CD4-positive, alpha-beta T cell (primary cell): ENCODE measurements around the gene MCF2L2. TPM values are rescaled to one million over a fixed set of nuclear protein-coding genes. Genes with fewer than 3 reads are reported as not detected.

ENCODE experiments used
- ATAC-seq: fragments of 200-7000 bp; cut with Tn5 transposase; one replicate; pipeline ENCODE4 v1.10.0; 2022; ENCODE audit warnings: mild to moderate bottlenecking; ENCODE audit not compliant: poor library complexity
- CTCF ChIA-PET: fragments of 350-600 bp; sonication (Branson Sonifier 250); formaldehyde crosslinking; loops from one replicate; lab custom pipeline; 2021; ENCODE audit warnings: antibody characterized with exemption, inconsistent platforms; lab: Charles Lee
- POLR2A ChIA-PET: fragments of 350-600 bp; sonication (Branson Sonifier 250); formaldehyde crosslinking; loops from one replicate; lab custom pipeline; 2021; ENCODE audit warnings: antibody characterized with exemption, inconsistent platforms; lab: Charles Lee
- DNase-seq, 14 experiments: peaks; one replicate each; pipeline ENCODE4 v3.0.0-alpha.2; 2013 to 2020; ENCODE audit warnings: mixed read lengths in 2 of 14
- H3K27ac ChIP-seq, 2 donors: one replicate each; pipeline versions ENCODE4 v1.5.1 to v1.7.0; 2013; ENCODE audit warnings: low read length in 2 of 2, low read depth in 1 of 2, mild to moderate bottlenecking in 1 of 2
- H3K27me3 ChIP-seq, 2 experiments: 1 replicate in 1 of 2; 2 replicates in 1 of 2; pipeline versions ENCODE4 v1.6.1 to v1.7.0; 2013; ENCODE audit warnings: low read length in 2 of 2, control low read depth in 1 of 2, mild to moderate bottlenecking in 1 of 2, moderate library complexity in 1 of 2; ENCODE audit not compliant: insufficient read depth in 2 of 2, control insufficient read depth in 1 of 2
- H3K36me3 ChIP-seq: one replicate; pipeline ENCODE4 v1.6.1; 2013; ENCODE audit warnings: low read length, control low read depth; ENCODE audit not compliant: insufficient read depth
- H3K4me1 ChIP-seq: one replicate; pipeline ENCODE4 v1.6.1; 2013; ENCODE audit warnings: low read length, control low read depth; ENCODE audit not compliant: insufficient read depth
- H3K4me3 ChIP-seq: one replicate; pipeline ENCODE4 v1.5.1; 2013; ENCODE audit warnings: mild to moderate bottlenecking, low read length, moderate library complexity
- H3K9me3 ChIP-seq, 2 experiments: 1 replicate in 1 of 2; 2 replicates in 1 of 2; pipeline versions ENCODE4 v1.6.1 to v1.7.0; 2013; ENCODE audit warnings: low read length in 2 of 2, mild to moderate bottlenecking in 2 of 2, control low read depth in 1 of 2, moderate library complexity in 1 of 2; ENCODE audit not compliant: control insufficient read depth in 1 of 2, insufficient read depth in 1 of 2
- H3K27ac Mint-ChIP-seq: one replicate; pipeline ENCODE4 v1.8.0; 2020; ENCODE audit warnings: mixed read lengths
- H3K27me3 Mint-ChIP-seq: one replicate; pipeline ENCODE4 v1.8.0; 2021; ENCODE audit warnings: mixed read lengths
- H3K36me3 Mint-ChIP-seq: one replicate; pipeline ENCODE4 v1.8.0; 2021; ENCODE audit warnings: low read depth, mixed read lengths
- H3K4me1 Mint-ChIP-seq: one replicate; pipeline ENCODE4 v1.8.0; 2021; ENCODE audit warnings: low read depth, mixed read lengths
- H3K4me3 Mint-ChIP-seq: one replicate; pipeline ENCODE4 v1.8.0; 2020; ENCODE audit warnings: mild to moderate bottlenecking, mixed read lengths
- H3K9me3 Mint-ChIP-seq: one replicate; pipeline ENCODE4 v1.8.0; 2020; ENCODE audit warnings: mixed read lengths
- CTCF ChIP-seq: fragments of 200-600 bp; IDR thresholded peaks from one replicate; pipeline ENCODE4 v1.8.0; 2022; ENCODE audit warnings: antibody characterized with exemption, mild to moderate bottlenecking
- intact Hi-C, 2 experiments: fragments of 100-400 bp; cut with DNase I in 1 of 2; cut with micrococcal nuclease in 1 of 2; formaldehyde crosslinking; loops; one replicate each; pipeline versions ENCODE4 v1.15.1 to v1.9.0; 2023 to 2025; cut with DNase I, micrococcal nuclease
- total RNA-seq, 174 experiments: library from RNA in 2 of 174; stranded (reverse) in 2 of 174; gene quantifications; one replicate each; pipeline ENCODE4 v1.2.3 and lab custom pipeline; 2021 to 2026

Gene MCF2L2
- total RNA-seq, 2 experiments from 2014 or later: 3.8 to 4.1 TPM

DNA sequence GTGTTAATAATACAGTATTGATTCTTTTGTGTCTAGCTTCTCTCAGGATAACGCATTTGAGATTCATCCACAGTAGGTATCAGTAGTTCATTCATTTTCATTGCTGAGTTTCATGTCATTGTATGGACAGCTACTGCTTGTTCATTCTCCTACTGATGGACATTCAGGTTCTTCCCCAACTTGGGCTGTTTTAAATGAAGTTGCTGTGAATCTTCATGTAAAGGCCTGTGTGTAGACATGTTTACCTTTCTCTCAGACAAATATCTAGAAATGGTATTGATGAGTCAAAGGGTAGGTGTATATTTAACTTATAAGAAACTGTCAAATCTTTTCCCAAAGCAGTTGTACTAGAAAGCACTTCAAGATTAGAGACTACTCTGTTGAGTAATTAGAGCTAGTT, 26.7 kb downstream of the MCF2L2 start:
- CTCF ChIA-PET: no interaction called here
- H3K4me1 Mint-ChIP-seq: peaks cover 9% of the 10 kb centered on the region
- ATAC-seq (no peak), DNase-seq (no peak)
- TF ChIP-seq CTCF: no peak
- intact Hi-C loops: no loop called here
- no peak overlapping the region for H3K27ac Mint-ChIP-seq
- Histone ChIP-seq H3K9me3 (no peaks in the 10 kb centered on the region), H3K36me3 (no peaks in the 10 kb centered on the region), H3K27ac (no peak overlapping the region), H3K27me3 (no peaks in the 10 kb centered on the region), H3K4me3 (no peak overlapping the region), H3K4me1 (peaks cover 5% of the 10 kb centered on the region)
- POLR2A ChIA-PET: no interaction called here
- H3K9me3 Mint-ChIP-seq: no peaks in the 10 kb centered on the region
- H3K36me3 Mint-ChIP-seq: no peaks in the 10 kb centered on the region
- no peaks in the 10 kb centered on the region for H3K27me3 Mint-ChIP-seq
- no peak overlapping the region for H3K4me3 Mint-ChIP-seq

- DNase-seq (no peak), ATAC-seq (no peak)
- Mint-ChIP-seq H3K9me3 (no peaks in the 10 kb centered on the region), H3K4me1 (peaks cover 9% of the 10 kb centered on the region), H3K36me3 (no peaks in the 10 kb centered on the region), H3K4me3 (no peak overlapping the region), H3K27me3 (no peaks in the 10 kb centered on the region), H3K27ac (no peak overlapping the region)
- CTCF ChIA-PET: interaction anchor here (1.6 kb wide), 1 partner anchor 18 kb away, joined by 7 read pairs; no protein-coding TSS in a partner anchor
- Histone ChIP-seq H3K4me1 (peaks cover 5% of the 10 kb centered on the region), H3K27me3 (no peaks in the 10 kb centered on the region), H3K36me3 (no peaks in the 10 kb centered on the region), H3K4me3 (no peak overlapping the region), H3K9me3 (no peaks in the 10 kb centered on the region), H3K27ac (no peak overlapping the region)
- intact Hi-C loops: no loop called here
- no peak for TF ChIP-seq CTCF
- POLR2A ChIA-PET: no interaction called here
Observed at GRCh38 chr3:183400352-183400751, 28.1 kb downstream of the MCF2L2 start.

GRCh38 chr3:183396662-183397391, 31.6 kb downstream of the MCF2L2 start:
- H3K4me1 Mint-ChIP-seq: no peaks in the 10 kb centered on the region
- POLR2A ChIA-PET: no interaction called here
- no peak for TF ChIP-seq CTCF
- CTCF ChIA-PET: interaction anchor here (1.8 kb wide), 1 partner anchor 15 kb away, joined by 5 read pairs; no protein-coding TSS in a partner anchor
- Histone ChIP-seq H3K9me3 (no peaks in the 10 kb centered on the region), H3K27ac (no peak overlapping the region), H3K4me3 (no peak overlapping the region), H3K4me1 (no peaks in the 10 kb centered on the region), H3K36me3 (no peaks in the 10 kb centered on the region), H3K27me3 (no peaks in the 10 kb centered on the region)
- DNase-seq (no peak), ATAC-seq (no peak)
- H3K36me3 Mint-ChIP-seq: no peaks in the 10 kb centered on the region
- no peak overlapping the region for H3K27ac Mint-ChIP-seq
- intact Hi-C loops: no loop called here
- no peaks in the 10 kb centered on the region for H3K9me3 Mint-ChIP-seq
- H3K4me3 Mint-ChIP-seq: no peak overlapping the region
- no peaks in the 10 kb centered on the region for H3K27me3 Mint-ChIP-seq
